GM18909 (cell line): ENCODE results near the gene ZNF892.
A peak's percentile ranks its signal among the peaks of the same experiment; 100 is the strongest.
"Not testable (repeated sequence)": the region's sequence is repeated elsewhere in the genome, so short reads cannot be mapped to it uniquely, and the experiment has no call there.

Experiments used
- ATAC-seq: cut with Tn5 transposase; IDR thresholded peaks from one replicate; pipeline ENCODE4 v1.9.1; 2021; ENCODE audit warnings: mild to moderate bottlenecking; ENCODE audit not compliant: unreplicated experiment, poor library complexity

ZNF892 gene

GRCh38 chr2:95207111-95207961 is at the start of gene ZNF892:
Gene ZNF892, plus strand, starts transcription at chr2:95207521. Its CDS starts 295 bp downstream, at chr2:95207816.
- peak; percentile 97 for ATAC-seq

GRCh38 chr2:95158441-95158840 is 48.9 kb upstream of the ZNF892 start:
- no peak for ATAC-seq

- ATAC-seq = peak; percentile 54
Observed at GRCh38 chr2:95158891-95159619, 48.3 kb upstream of the ZNF892 start.

- peak; percentile 92 for ATAC-seq
Observed at GRCh38 chr2:95159690-95160449, 47.5 kb upstream of the ZNF892 start, which contains the start of gene ZNF514. Gene ZNF514, minus strand, starts transcription at chr2:95159848. Its CDS starts 6,595 bp downstream, at chr2:95153253.

GRCh38 chr2:95165030-95165370 is 42.3 kb upstream of the ZNF892 start:
- ATAC-seq = peak; percentile 9

GRCh38 chr2:95165371-95166064 is 41.8 kb upstream of the ZNF892 start, which contains the start of gene ZNF2:
Gene ZNF2, plus strand, starts transcription at chr2:95165809. Its CDS starts 10,418 bp downstream, at chr2:95176227.
- peak; percentile 94 for ATAC-seq

- peak; percentile 19 for ATAC-seq
Observed at GRCh38 chr2:95166065-95166763, 41.1 kb upstream of the ZNF892 start.

GRCh38 chr2:95171902-95172301 is 35.4 kb upstream of the ZNF892 start:
- no peak for ATAC-seq

- no peak for ATAC-seq
Observed at GRCh38 chr2:95174031-95174542, 33.2 kb upstream of the ZNF892 start.

- no peak for ATAC-seq
Observed at GRCh38 chr2:95179451-95179850, 27.9 kb upstream of the ZNF892 start.

- no peak for ATAC-seq
Observed at GRCh38 chr2:95181774-95182173, 25.5 kb upstream of the ZNF892 start.

GRCh38 chr2:95185197-95185596 is 22.1 kb upstream of the ZNF892 start:
- no peak for ATAC-seq

GRCh38 chr2:95185973-95186372 is 21.3 kb upstream of the ZNF892 start:
- ATAC-seq = no peak

GRCh38 chr2:95192956-95193355 is 14.4 kb upstream of the ZNF892 start:
- ATAC-seq = not testable (repeated sequence)

- ATAC-seq = no peak
Observed at GRCh38 chr2:95203911-95204310, 3.4 kb upstream of the ZNF892 start.

GRCh38 chr2:95204396-95204795 is 2.9 kb upstream of the ZNF892 start:
- ATAC-seq = no peak

GRCh38 chr2:95206096-95206495 is 1.2 kb upstream of the ZNF892 start:
- no peak for ATAC-seq

GRCh38 chr2:95208106-95208505 is 785 bp downstream of the ZNF892 start:
- ATAC-seq = no peak

GRCh38 chr2:95215018-95215612 is 7.8 kb downstream of the ZNF892 start:
- no peak for ATAC-seq
